Stimulated activated CD8-positive, alpha-beta memory T cell treated with anti-CD3 and anti-CD28 coated beads, Interleukin-15, amount 100 ng/mL, for 48 hours (primary cell): Measurements from ENCODE around the gene INSL3.
"Not testable (repeated sequence)": the region's sequence is repeated elsewhere in the genome, so short reads cannot be mapped to it uniquely, and the experiment has no call there.

Experiments
- DNase-seq, 2 donors: peaks; one replicate each; pipeline ENCODE4 v3.0.0-alpha.2; 2020; ENCODE audit warnings: low read depth in 2 of 2

Gene INSL3

DNA sequence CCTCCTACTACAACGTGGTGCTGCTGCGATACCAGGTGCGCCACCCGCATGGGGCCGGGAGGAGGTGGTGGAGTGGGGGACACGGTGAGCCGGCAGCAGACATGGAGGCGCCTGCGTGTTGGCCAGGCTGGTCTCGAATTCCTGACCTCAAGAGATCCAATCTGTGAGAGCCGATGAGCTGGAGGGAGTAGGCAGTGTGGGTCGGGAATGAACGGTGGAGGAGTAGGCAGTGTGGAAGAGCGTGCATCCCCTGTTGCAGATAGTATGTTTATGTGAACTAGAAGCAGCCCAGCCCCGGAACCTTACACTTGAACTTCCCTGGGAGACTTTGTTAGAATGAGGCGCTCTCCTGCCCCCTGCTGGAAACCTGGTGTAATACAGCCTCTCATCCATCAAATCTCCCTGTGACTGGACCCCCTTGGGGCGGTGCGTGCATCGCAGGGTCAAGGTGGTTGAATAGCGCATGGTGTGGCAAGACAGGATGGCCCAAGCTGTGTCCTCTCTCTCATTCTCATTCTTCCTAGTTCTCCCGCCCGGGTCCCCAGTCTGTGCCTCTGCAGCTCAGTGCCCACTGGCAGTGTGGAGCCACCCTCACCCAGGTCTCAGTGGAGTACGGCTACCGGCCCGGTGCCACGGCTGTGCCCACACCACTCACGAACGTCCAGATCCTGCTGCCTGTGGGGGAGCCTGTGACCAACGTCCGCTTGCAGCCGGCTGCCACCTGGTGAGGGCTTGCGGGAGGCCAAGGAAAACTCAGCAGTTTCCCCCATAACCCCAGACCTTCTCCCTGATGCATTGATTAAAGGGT lies 36.9 kb downstream of the INSL3 start:
- peak; percentile 32 to 43 for DNase-seq

- not testable (repeated sequence) for DNase-seq
Observed at GRCh38 chr19:17783721-17784120, 37.6 kb downstream of the INSL3 start.

GRCh38 chr19:17780781-17781180 lies 40.5 kb downstream of the INSL3 start:
- no peak for DNase-seq

GRCh38 chr19:17778968-17779929 lies 42.1 kb downstream of the INSL3 start:
- DNase-seq: no peak

GRCh38 chr19:17778251-17778967 lies 42.9 kb downstream of the INSL3 start:
- peak; percentile 28 to 34 for DNase-seq

- not testable (repeated sequence) for DNase-seq
Observed at GRCh38 chr19:17777840-17778239, 43.5 kb downstream of the INSL3 start.

DNA sequence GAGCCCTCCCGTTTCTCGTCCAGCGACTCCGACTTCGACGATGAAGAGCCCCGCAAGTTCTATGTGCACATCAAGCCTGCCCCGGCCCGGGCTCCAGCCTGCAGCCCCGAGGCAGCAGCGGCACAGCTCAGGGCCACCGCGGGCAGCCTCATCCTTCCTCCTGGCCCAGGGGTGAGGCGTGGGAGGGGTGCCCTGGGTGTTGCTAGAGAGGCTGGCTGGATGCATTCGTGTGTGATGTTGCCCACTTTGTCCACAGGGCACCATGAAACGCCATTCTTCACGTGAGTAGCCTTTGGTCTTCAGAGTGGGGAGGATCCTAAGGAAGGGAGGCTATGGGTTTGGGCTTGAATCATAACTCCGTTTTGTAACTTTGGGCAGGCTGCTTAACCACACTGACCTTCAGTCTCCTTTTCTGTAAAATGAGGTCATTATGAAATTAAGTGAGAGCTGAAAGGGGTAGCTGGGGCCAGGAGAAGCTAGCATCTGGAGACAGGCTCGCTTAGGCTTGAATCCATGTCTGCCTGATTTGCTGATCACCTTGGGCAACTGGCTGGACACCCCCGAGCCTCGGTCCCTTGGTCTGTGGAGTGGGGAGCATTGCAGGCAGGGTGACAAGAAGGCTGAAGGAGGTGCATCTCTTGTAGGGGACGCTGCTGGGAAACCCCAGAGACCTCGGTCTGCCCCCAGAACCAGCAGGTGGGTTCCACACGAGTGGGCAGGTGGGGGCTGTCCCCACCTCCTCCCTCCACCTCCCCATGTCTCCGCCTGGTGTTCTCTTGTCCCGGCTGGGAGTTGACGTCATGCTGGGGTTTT lies 45.1 kb downstream of the INSL3 start:
- DNase-seq: peak in 1 of 2 donors; percentile 33

GRCh38 chr19:17775245-17775927 lies 45.9 kb downstream of the INSL3 start:
- no peak for DNase-seq

DNA sequence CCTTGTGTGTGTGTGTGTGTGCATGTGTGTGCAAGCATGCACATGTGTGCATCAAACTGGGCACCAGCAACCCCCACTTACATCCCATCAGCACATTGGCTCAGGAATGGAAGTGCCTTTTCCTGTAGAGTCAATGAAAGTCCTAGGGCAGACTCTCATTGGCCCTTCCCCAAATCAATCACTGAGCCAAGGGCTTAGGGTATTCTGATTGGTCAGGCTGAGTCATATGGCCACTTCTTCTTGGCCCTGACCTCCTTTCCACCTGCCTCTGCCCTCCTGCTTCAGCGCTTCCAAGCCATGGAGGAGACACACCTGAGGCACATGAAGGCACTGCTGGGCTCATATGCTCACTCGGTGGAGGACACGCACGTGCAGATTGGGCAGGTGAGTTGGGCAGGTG lies 49.1 kb downstream of the INSL3 start:
- no peak for DNase-seq

DNA sequence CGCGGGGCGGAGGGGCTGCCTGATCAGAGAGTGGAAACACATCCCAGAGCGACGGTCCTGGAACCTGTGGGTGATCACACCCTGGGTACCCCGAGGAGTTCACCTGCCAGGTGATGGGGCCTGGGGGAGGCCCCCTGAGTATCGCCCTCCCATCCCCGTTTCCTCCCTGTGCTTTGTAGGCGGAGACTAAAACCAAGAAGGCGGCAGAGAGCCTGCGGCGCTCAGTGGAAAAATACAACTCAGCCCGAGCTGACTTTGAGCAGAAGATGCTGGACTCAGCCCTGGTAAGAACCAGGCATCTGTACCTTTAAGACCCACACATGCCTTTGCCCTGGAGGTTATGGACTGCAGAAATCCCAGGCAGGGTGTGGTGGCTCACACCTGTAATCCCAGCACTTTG lies 50.7 kb downstream of the INSL3 start:
- DNase-seq: no peak

DNA sequence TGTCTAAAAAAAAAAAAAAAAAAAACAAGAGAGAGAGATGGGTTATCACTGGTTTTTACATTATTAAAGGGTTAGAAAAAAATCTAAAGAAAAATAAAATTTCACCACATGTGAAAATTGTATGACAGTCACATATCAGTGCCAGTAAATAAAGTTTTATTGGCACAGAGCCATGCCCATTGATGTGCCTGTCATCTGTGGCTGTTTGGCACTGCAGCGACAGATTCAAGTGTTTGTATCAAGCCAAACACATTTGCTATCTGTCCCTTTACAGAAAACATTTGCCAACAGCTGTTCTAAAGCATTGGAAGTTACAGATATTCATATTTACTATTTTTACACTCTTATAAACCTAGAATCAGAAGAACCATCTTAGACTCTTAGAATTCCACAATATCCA lies 53.8 kb downstream of the INSL3 start:
- DNase-seq: no peak

GRCh38 chr19:17766543-17767131 lies 54.7 kb downstream of the INSL3 start:
- DNase-seq: no peak
